GM19463 (cell line): ENCODE results near the gene CFAP69.
"Not testable (repeated sequence)": the region's sequence is repeated elsewhere in the genome, so short reads cannot be mapped to it uniquely, and the experiment has no call there.

ENCODE experiments used
- ATAC-seq: cut with Tn5 transposase; IDR thresholded peaks from one replicate; pipeline ENCODE4 v1.9.1; 2021; ENCODE audit warnings: mild to moderate bottlenecking, moderate library complexity; ENCODE audit not compliant: unreplicated experiment

Gene CFAP69

DNA sequence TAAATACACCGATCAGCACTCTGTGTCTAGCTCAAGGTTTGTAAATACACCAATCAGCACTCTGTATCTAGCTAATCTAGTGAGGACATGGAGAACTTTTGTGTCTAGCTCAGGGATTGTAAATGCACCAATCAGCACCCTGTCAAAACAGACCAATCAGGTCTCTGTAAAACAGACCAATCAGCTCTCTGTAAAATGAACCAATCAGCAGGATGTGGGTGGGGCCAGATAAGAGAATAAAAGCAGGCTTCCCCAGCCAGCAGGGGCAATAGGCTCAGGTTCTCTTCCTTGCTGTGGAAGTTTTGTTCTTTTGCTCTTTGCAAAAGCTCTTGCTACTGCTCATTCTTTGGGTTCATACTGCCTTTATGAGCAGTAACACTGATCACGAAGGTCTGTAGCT, 90.0 kb downstream of the CFAP69 start:
- ATAC-seq = not testable (repeated sequence)

DNA sequence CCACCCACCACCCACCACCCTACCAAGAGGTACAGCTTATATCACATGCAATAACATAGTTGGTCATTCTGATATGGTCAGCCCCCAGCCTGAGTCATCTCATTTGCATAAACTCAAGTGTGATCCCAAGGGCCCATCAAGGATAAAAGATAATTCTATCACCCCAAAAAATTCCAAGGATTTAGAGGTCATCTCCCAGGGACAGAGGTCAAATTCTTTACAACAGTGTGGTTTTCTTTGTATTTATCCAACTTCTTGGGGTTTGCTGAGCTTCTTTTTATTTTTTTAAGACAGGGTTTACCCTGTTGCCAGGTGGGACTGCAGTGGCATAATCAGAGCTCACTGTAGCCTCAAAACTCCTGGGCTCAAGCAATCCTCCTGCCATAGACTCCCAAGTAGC, 92.1 kb downstream of the CFAP69 start:
- no peak for ATAC-seq

DNA sequence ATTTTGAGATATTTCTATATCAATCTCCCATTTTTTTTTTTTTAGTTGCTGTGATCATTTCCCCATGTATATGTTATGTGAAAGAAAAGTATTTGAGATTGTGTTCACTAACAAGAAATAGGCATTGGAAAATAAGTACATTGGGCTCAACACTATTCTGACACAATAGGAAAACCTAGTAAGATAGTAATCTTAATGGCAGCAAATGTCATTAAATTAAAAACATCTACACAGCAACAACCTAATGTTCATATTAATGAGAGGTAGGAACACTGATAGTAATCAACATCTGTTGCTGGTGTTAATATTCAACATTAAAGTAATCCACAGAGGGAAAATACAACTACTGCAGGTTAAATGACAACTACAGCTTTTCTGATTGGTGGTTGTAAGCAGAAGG, 100.0 kb downstream of the CFAP69 start:
- no peak for ATAC-seq

DNA sequence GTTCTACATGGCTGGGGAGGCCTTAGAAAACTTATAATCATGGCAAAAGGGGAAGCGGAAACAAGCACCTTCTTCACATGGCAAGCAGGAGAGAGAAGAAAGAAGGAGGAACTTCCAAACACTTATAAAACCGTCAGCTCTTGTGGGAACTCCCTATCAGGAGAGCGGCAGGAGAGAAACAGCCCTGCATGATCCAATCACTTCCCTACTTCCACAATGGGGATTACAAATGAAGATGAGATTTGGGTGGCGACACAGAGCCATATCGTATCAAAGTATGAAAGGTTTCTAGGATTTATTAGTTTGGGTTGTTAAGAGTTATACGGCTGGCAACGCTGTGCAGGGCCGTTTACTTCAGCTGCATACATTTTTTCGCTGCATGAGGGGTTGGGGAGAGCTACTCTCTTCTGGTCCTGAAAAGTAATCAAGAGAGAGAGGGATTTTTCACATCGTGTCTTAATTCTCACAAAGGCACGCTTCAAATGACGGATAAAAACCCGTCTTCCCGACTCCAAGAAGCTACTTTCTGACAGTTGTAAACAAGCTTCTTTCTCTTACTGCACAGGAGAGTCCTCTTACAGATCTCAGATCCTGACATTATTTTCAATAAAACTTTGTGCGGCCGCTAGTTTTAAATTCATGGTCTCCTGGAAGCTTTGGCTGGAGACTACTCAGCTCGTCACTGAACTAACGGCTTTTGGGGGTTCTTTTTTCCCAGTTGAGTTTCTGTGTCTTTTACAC, 100.8 kb downstream of the CFAP69 start:
- peak; percentile 2 for ATAC-seq

DNA sequence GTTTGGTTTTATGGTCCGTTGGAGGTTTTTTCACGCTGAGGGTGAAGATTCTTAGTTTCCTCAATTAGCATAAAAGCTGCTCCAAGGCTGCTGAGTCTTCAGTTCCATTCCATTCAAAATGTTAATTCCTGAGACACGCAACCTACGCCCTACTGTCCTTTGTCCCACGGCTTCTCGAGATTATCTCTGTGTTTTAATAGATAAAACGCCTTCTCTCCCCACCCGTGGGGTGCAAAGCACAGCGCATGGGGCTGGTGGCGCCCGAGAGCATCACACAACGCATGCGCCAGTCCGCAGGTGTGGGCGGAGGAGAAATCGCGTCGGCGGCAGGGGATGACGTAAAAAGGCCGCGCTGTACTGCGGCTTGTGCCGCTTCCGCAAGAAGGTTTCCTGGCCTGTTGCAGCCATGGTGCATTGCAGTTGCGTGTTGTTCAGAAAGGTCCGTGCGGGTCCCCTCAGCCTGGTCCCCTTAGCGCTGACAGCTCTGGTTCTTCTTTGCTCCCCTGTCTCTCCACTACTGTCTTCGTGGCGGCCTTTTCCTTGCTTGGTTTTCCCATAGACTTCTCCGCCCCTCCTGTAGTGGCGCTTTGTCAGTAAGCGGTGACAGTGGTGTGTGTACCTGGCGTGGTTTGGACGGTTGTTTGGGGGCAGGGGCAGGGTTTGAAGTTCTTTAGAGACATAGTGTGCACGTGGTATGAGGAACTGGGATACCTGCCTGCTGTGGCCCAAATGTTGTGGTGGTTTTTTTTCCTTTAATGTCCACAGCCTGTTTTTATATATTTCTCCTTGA, 101.6 kb downstream of the CFAP69 start, which contains the start of gene GTPBP10:
GTPBP10 (plus strand) TSS at position 381 of the 790 bp plus-strand sequence; CDS start at position 407, 26 bp downstream.
- peak; percentile 96 for ATAC-seq

GRCh38 chr7:90347759-90348158, 102.8 kb downstream of the CFAP69 start:
- no peak for ATAC-seq

DNA sequence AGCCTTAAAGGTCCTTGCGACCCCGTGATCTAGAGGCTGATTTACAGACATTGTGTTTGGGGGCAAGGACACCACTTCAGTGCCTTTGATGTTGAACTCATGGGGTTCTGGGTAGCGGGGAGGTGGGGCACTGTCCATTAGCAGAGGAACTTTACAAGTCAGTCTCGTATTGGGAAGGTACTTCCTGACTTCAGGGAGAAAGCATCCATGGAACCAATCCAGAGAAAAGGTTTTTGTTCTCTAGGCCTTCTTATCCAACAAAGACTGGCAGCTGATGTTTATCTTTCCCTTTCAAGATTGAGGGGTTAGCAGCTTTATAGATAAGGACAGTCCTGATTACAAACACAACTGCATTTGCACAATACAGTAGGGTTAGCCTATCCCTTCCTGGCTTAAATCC, 104.3 kb downstream of the CFAP69 start:
- ATAC-seq = no peak

DNA sequence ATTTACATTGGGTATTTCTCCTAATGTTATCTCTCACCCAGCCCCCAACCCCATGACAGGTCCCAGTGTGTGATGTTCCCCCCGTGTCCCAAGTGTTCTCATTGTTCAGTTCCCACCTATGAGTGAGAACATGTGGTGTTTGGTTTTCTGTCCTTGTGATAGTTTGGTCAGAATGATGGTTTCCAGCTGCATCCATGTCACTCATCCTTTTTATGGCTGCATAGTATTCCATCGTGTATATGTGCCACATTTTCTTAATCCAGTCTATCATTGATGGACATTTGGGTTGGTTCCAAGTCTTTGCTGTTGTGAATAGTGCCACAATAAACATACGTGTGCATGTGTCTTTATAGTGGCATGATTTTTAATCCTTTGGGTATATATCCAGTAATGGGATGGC, 105.1 kb downstream of the CFAP69 start:
- ATAC-seq = not testable (repeated sequence)

DNA sequence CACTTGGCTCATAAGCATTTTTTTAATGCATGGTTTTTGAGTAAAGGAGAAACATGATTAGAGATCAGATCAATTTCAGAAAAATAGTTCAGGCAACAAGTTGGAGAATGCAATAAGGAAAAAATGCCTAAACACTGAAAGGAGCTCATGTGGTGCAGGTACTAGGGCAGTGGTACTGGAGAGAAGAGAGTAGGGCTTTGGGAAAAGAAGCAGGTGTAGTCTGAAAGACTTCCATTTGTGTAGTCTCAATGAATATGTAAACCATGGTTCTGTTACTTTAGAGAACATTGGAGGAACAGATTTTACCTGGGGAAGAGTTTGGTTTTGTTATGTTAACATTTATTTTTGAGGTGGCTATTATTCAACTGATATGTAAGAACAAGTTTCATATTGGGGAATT, 107.0 kb downstream of the CFAP69 start:
- ATAC-seq = no peak
